ENCODE measurements around the gene DAPK2.
"Not testable (repeated sequence)": the region's sequence is repeated elsewhere in the genome, so short reads cannot be mapped to it uniquely, and the experiment has no call there.

Gene DAPK2

GRCh38 chr15:63905131-63905530, 141.2 kb downstream of the DAPK2 start:
- H3K4me3 ChIP-seq (ENCODE audit: low read depth, low read length) = no peak overlapping the region
- no peak for DNase-seq (ENCODE audit: low read depth)
- TF ChIP-seq, protein P1, sequence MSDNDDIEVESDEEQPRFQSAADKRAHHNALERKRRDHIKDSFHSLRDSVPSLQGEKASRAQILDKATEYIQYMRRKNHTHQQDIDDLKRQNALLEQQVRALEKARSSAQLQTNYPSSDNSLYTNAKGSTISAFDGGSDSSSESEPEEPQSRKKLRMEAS (IDR thresholded peaks at IDR 0.05; ENCODE audit: low read depth, low read length) = no peak
- TF ChIP-seq, protein P2, sequence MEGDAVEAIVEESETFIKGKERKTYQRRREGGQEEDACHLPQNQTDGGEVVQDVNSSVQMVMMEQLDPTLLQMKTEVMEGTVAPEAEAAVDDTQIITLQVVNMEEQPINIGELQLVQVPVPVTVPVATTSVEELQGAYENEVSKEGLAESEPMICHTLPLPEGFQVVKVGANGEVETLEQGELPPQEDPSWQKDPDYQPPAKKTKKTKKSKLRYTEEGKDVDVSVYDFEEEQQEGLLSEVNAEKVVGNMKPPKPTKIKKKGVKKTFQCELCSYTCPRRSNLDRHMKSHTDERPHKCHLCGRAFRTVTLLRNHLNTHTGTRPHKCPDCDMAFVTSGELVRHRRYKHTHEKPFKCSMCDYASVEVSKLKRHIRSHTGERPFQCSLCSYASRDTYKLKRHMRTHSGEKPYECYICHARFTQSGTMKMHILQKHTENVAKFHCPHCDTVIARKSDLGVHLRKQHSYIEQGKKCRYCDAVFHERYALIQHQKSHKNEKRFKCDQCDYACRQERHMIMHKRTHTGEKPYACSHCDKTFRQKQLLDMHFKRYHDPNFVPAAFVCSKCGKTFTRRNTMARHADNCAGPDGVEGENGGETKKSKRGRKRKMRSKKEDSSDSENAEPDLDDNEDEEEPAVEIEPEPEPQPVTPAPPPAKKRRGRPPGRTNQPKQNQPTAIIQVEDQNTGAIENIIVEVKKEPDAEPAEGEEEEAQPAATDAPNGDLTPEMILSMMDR (IDR thresholded peaks at IDR 0.05; ENCODE audit: low read depth, low read length) = no peak
- TF ChIP-seq MYC (IDR thresholded peaks at IDR 0.05; ENCODE audit: low read depth, low read length) (no peak), POLR2A (IDR thresholded peaks at IDR 0.05; ENCODE audit: extremely low read depth, insufficient read length) (no peak)

- no peak for DNase-seq (ENCODE audit: low read depth)
- TF ChIP-seq, protein P1 (IDR thresholded peaks at IDR 0.05; ENCODE audit: low read depth, low read length) = no peak
- TF ChIP-seq MYC (IDR thresholded peaks at IDR 0.05; ENCODE audit: low read depth, low read length) (no peak), POLR2A (IDR thresholded peaks at IDR 0.05; ENCODE audit: extremely low read depth, insufficient read length) (no peak)
- TF ChIP-seq, protein P2 (IDR thresholded peaks at IDR 0.05; ENCODE audit: low read depth, low read length) = no peak
- no peak overlapping the region for H3K4me3 ChIP-seq (ENCODE audit: low read depth, low read length)
Measured at GRCh38 chr15:63904042-63904441, 142.2 kb downstream of the DAPK2 start.

- no peak overlapping the region for H3K4me3 ChIP-seq (ENCODE audit: low read depth, low read length)
- TF ChIP-seq, protein P2 (IDR thresholded peaks at IDR 0.05; ENCODE audit: low read depth, low read length) = no peak
- no peak for TF ChIP-seq MYC (IDR thresholded peaks at IDR 0.05; ENCODE audit: low read depth, low read length)
- TF ChIP-seq, protein P1 (IDR thresholded peaks at IDR 0.05; ENCODE audit: low read depth, low read length) = no peak
- no peak for TF ChIP-seq POLR2A (IDR thresholded peaks at IDR 0.05; ENCODE audit: extremely low read depth, insufficient read length)
- peak; percentile 70 for DNase-seq (ENCODE audit: low read depth)
Measured at GRCh38 chr15:63902671-63903035, 143.6 kb downstream of the DAPK2 start.

DNA sequence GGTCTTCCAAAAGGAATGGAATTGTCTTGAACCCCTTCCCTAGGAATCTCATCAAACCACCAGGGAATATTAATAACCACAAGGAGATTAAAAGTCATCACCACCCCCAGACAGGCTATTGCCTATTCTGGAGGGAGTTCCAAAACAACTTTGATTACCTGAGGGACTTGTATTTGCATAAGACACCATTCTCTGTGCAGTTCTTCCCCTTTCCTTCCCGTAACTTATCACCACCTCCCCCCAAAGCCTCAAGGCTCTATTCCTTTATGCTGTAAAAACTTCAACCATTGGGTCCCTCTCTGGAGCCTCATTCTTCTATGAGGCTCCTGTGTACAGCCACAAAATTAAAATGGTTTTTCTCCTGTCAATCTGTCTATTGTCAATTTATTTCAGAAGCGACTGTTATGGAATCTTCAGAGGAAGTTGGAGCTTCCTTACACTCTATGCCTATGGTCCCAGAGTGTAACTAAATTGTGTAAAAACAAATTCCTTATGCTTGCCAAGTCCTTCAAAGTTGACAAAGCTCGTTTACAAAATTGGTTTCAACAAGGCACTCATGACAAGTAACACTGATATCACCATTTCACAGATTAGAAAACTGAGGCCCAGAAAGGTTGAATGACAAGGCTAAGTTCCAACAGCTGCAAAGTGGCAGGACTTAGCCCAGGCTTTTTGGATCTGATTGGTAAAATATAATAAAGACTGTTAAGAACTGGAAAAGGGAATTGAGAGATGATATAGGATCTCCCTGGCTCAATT, 144.2 kb downstream of the DAPK2 start:
- DNase-seq (ENCODE audit: low read depth) = peak; percentile 32
- TF ChIP-seq POLR2A (IDR thresholded peaks at IDR 0.05; ENCODE audit: extremely low read depth, insufficient read length) = no peak
- no peak overlapping the region for H3K4me3 ChIP-seq (ENCODE audit: low read depth, low read length)

GRCh38 chr15:63900306-63900705, 146.0 kb downstream of the DAPK2 start:
- DNase-seq (ENCODE audit: low read depth) = peak; percentile 27
- no peak for TF ChIP-seq MYC (IDR thresholded peaks at IDR 0.05; ENCODE audit: low read depth, low read length)
- TF ChIP-seq, protein P2 (IDR thresholded peaks at IDR 0.05; ENCODE audit: low read depth, low read length) = no peak
- TF ChIP-seq POLR2A (IDR thresholded peaks at IDR 0.05; ENCODE audit: extremely low read depth, insufficient read length) = no peak
- H3K4me3 ChIP-seq (ENCODE audit: low read depth, low read length) = no peak overlapping the region

GRCh38 chr15:63899606-63900005, 146.7 kb downstream of the DAPK2 start:
- not testable (repeated sequence) for H3K4me3 ChIP-seq (ENCODE audit: low read depth, low read length); DNase-seq (ENCODE audit: low read depth)

DNA sequence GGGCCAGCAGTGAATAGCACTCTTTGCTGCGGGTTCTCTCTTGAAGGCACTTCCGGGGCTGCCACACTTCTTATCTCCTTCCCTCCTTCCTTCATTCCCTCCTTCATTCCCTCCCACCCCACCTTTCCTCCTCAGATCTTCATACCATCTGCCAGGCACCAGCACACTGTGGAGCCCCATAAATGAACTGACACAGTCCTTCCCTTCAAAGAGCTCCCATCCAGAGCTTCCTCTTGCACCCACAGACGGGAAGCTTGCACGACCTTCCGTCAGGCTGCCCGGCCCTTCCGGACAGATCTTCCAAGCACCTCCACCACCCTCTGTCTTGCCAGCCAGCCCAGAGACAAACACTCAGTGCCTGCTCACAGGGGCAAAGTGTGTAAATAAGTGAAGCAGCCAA, 147.1 kb downstream of the DAPK2 start:
- no peak overlapping the region for H3K4me3 ChIP-seq (ENCODE audit: low read depth, low read length)
- no peak for DNase-seq (ENCODE audit: low read depth)
- TF ChIP-seq POLR2A (IDR thresholded peaks at IDR 0.05; ENCODE audit: extremely low read depth, insufficient read length) (no peak), MYC (IDR thresholded peaks at IDR 0.05; ENCODE audit: low read depth, low read length) (no peak)
- TF ChIP-seq, protein P2 (IDR thresholded peaks at IDR 0.05; ENCODE audit: low read depth, low read length) = no peak
- TF ChIP-seq, protein P1 (IDR thresholded peaks at IDR 0.05; ENCODE audit: low read depth, low read length) = no peak
